Thoracic aorta (tissue), 2 donors: ENCODE data around the gene DDX39A. TPM values are rescaled to one million over a fixed set of nuclear protein-coding genes. Genes with fewer than 3 reads are reported as not detected.

Source experiments
- ATAC-seq: fragments of 150-250 bp; one replicate; pipeline ENCODE4 v1.8.0; 2017; ENCODE audit warnings: low read depth; ENCODE audit not compliant: insufficient number of reproducible peaks, low FRiP score
- DNase-seq: peaks from one replicate; pipeline ENCODE4 v3.0.0-alpha.2; 2020; ENCODE audit warnings: low spot score
- H3K27ac ChIP-seq, 2 donors: fragments of 200-600 bp; sonication (generic); 1 replicate in 1 of 2; 2 replicates in 1 of 2; pipeline ENCODE4 v1.5.1; 2016; ENCODE audit warnings: mild to moderate bottlenecking in 2 of 2, moderate library complexity in 2 of 2
- H3K27me3 ChIP-seq: fragments of 200-600 bp; sonication (generic); replicated peaks from 2 replicates; pipeline ENCODE4 v1.6.0; 2016; ENCODE audit warnings: mild to moderate bottlenecking; ENCODE audit not compliant: insufficient read depth
- H3K36me3 ChIP-seq: fragments of 200-600 bp; sonication (generic); one replicate; pipeline ENCODE4 v1.5.1; 2016
- H3K4me1 ChIP-seq, 2 donors: fragments of 200-600 bp; sonication (generic); 1 replicate in 1 of 2; 2 replicates in 1 of 2; pipeline versions ENCODE4 v1.5.1 to v1.6.0; 2016; ENCODE audit warnings: low read depth in 2 of 2, mild to moderate bottlenecking in 1 of 2; ENCODE audit not compliant: control insufficient read depth in 1 of 2
- H3K4me3 ChIP-seq: fragments of 200-600 bp; sonication (generic); 2 replicates; pipeline ENCODE4 v1.5.1; 2016; ENCODE audit warnings: mild to moderate bottlenecking
- H3K9me3 ChIP-seq: fragments of 200-600 bp; sonication (generic); 2 replicates; pipeline ENCODE4 v1.5.1; 2016
- CTCF ChIP-seq: fragments of 200-600 bp; sonication (generic); IDR thresholded peaks from one replicate; pipeline ENCODE4 v1.5.1; 2019; ENCODE audit warnings: antibody characterized with exemption
- total RNA-seq, 2 donors: library from RNA; depleted of rRNA; stranded (reverse); fragments of >200 nt; gene quantifications; one replicate each; pipeline versions ENCODE4 v1.1.0 to v1.2.3, GENCODE V29; 2016

The DDX39A gene
- total RNA-seq, 2 donors from 2014 or later = 77.4 to 81.6 TPM

- no peak for DNase-seq
Measured at GRCh38 chr19:14390548-14390947, 28.6 kb downstream of the DDX39A start.

GRCh38 chr19:14385492-14385891 lies 33.6 kb downstream of the DDX39A start:
- Histone ChIP-seq H3K27me3 (no peaks in the 10 kb centered on the region), H3K9me3 (no peaks in the 10 kb centered on the region), H3K36me3 (peaks cover 7% of the 10 kb centered on the region), H3K27ac (peak overlapping the region; percentile 93 to 100), H3K4me1 (peaks cover 19 to 32% of the 10 kb centered on the region in 2 donors), H3K4me3 (peak overlapping the region; percentile 98)
- TF ChIP-seq CTCF = no peak
- ATAC-seq (no peak), DNase-seq (no peak)

More at GRCh38 chr19:14390548-14390947, 28.6 kb downstream of the DDX39A start:
- Histone ChIP-seq H3K9me3 (no peaks in the 10 kb centered on the region), H3K27ac (no peak overlapping the region), H3K36me3 (peaks cover 44% of the 10 kb centered on the region), H3K4me3 (no peak overlapping the region), H3K4me1 (peaks cover 5 to 7% of the 10 kb centered on the region in 2 donors), H3K27me3 (no peaks in the 10 kb centered on the region)
- no peak for ATAC-seq
- TF ChIP-seq CTCF = no peak

- peak overlapping the region; percentile 93 to 100 for H3K27ac ChIP-seq
- peak overlapping the region; percentile 98 for H3K4me3 ChIP-seq
- peaks cover 34 to 48% of the 10 kb centered on the region in 2 donors for H3K4me1 ChIP-seq
- ATAC-seq (no peak), DNase-seq (no peak)
- peaks cover 5% of the 10 kb centered on the region for H3K36me3 ChIP-seq
- H3K9me3 ChIP-seq = no peaks in the 10 kb centered on the region
- no peak for TF ChIP-seq CTCF
- H3K27me3 ChIP-seq = no peaks in the 10 kb centered on the region
Measured at GRCh38 chr19:14383661-14384555, 35.2 kb downstream of the DDX39A start.

GRCh38 chr19:14381689-14382474 lies 37.3 kb downstream of the DDX39A start:
- TF ChIP-seq CTCF = no peak
- Histone ChIP-seq H3K27me3 (no peaks in the 10 kb centered on the region), H3K36me3 (no peaks in the 10 kb centered on the region), H3K4me3 (peak overlapping the region; percentile 98), H3K4me1 (peaks cover 36 to 60% of the 10 kb centered on the region in 2 donors), H3K27ac (peak overlapping the region; percentile 93 to 100), H3K9me3 (no peaks in the 10 kb centered on the region)
- peak; percentile 76 for DNase-seq
- peak; percentile 13 for ATAC-seq
